ENCODE results near the gene PTPRJ. TPM values are rescaled to one million over a fixed set of nuclear protein-coding genes. Genes with fewer than 3 reads are reported as not detected.

Gene PTPRJ
- total RNA-seq, 1 donor from 2014 or later, result 24.3 TPM

DNA sequence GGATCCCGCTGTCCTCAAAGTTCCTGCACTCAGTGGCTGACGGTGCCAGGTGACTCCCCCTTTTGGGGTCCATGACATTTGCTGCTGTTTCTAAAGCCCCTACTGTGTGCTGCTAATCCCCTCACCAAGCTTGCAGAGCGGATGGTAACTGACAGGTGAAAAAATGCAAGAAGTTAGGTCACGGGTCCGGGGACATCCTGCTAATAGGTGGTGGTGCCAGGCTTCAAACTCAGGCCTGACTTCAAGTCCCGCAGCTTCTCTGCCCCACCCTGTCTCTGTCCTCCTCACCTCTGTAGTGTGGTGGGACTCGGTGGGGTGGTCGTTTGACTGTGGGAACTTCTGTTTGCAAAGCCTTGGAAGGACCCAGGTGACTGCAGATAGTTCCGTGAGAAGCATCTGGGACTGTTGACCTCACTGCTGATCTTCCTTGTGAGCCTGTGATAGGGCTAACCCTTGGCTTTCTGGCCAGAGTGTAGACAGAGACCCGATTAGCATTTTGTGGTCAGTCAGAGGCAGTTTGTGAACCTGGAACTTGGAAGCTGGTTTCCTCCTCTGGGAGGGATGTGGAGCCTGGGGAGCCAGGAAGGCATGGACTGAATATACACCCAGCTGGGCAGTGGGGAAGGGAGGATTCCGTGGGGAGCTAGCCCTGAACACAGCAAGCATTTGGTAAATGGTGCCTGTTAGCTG, 120.8 kb downstream of the PTPRJ start:
- no peak overlapping the region for H3K27ac Mint-ChIP-seq (ENCODE audit: unreplicated experiment)
- TF ChIP-seq, protein P1, sequence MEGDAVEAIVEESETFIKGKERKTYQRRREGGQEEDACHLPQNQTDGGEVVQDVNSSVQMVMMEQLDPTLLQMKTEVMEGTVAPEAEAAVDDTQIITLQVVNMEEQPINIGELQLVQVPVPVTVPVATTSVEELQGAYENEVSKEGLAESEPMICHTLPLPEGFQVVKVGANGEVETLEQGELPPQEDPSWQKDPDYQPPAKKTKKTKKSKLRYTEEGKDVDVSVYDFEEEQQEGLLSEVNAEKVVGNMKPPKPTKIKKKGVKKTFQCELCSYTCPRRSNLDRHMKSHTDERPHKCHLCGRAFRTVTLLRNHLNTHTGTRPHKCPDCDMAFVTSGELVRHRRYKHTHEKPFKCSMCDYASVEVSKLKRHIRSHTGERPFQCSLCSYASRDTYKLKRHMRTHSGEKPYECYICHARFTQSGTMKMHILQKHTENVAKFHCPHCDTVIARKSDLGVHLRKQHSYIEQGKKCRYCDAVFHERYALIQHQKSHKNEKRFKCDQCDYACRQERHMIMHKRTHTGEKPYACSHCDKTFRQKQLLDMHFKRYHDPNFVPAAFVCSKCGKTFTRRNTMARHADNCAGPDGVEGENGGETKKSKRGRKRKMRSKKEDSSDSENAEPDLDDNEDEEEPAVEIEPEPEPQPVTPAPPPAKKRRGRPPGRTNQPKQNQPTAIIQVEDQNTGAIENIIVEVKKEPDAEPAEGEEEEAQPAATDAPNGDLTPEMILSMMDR (conservative IDR thresholded peaks at IDR 0.05), result no peak
- H3K36me3 Mint-ChIP-seq (ENCODE audit: low read depth), result no peaks in the 10 kb centered on the region
- H3K4me1 Mint-ChIP-seq, result peaks cover 61% of the 10 kb centered on the region
- DNase-seq (ENCODE audit: low read depth, low spot score), result no peak
- H3K27me3 Mint-ChIP-seq (ENCODE audit: low read depth), result no peaks in the 10 kb centered on the region
- no peaks in the 10 kb centered on the region for H3K9me3 Mint-ChIP-seq
- H3K4me3 Mint-ChIP-seq, result peak overlapping the region; percentile 17

DNA sequence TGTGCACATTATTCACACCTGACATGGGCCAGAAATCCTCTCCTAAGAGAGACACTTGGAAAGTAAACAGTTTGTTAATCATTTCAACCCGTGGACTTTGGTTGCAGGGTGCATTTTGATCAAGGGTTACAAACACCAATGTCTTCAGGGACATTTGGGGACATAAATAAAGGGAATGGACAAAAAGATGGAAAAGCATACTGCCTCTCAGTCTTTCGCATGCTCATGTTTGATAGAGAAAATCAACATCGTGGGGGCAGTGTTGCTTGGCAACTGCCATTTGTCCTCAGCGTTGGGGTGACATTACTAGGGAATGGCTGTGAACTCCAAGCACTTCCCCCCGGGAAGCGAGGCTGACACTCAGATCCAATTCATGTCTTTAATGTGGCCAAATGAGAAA, 121.6 kb downstream of the PTPRJ start:
- Mint-ChIP-seq H3K27ac (ENCODE audit: unreplicated experiment) (no peak overlapping the region), H3K36me3 (ENCODE audit: low read depth) (no peaks in the 10 kb centered on the region), H3K4me3 (no peak overlapping the region), H3K9me3 (no peaks in the 10 kb centered on the region), H3K4me1 (peaks cover 57% of the 10 kb centered on the region), H3K27me3 (ENCODE audit: low read depth) (no peaks in the 10 kb centered on the region)
- DNase-seq (ENCODE audit: low read depth, low spot score), result no peak
- TF ChIP-seq, protein P1 (conservative IDR thresholded peaks at IDR 0.05), result no peak

GRCh38 chr11:48103621-48104567, 123.5 kb downstream of the PTPRJ start:
- TF ChIP-seq, protein P1 (conservative IDR thresholded peaks at IDR 0.05), result no peak
- H3K4me1 Mint-ChIP-seq, result peaks cover 68% of the 10 kb centered on the region
- H3K9me3 Mint-ChIP-seq, result no peaks in the 10 kb centered on the region
- no peak for DNase-seq (ENCODE audit: low read depth, low spot score)
- peak overlapping the region; percentile 59 for H3K4me3 Mint-ChIP-seq
- peak overlapping the region; percentile 98 for H3K27ac Mint-ChIP-seq (ENCODE audit: unreplicated experiment)
- no peaks in the 10 kb centered on the region for H3K36me3 Mint-ChIP-seq (ENCODE audit: low read depth)
- H3K27me3 Mint-ChIP-seq (ENCODE audit: low read depth), result no peaks in the 10 kb centered on the region

DNA sequence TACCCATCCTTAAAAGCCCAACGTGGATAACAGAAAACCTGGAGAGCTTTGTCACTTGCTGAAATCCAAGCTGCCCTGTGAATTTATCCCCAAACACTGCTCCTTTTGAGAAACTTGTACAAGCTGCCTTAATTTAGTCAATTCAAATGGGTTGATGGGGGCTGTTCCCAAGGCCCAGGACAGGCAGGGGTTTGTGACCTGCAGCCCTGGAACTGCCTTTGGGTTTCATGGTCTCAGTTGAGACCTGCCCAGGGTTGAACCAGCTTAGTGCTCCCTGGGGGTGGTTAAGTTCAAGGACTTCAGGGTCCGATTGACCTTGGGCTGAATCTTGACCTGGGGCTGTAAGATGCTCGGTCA, 124.2 kb downstream of the PTPRJ start:
- Mint-ChIP-seq H3K27ac (ENCODE audit: unreplicated experiment) (peak overlapping the region; percentile 45), H3K36me3 (ENCODE audit: low read depth) (no peaks in the 10 kb centered on the region), H3K9me3 (no peaks in the 10 kb centered on the region), H3K4me1 (peaks cover 70% of the 10 kb centered on the region), H3K4me3 (peak overlapping the region; percentile 59), H3K27me3 (ENCODE audit: low read depth) (no peaks in the 10 kb centered on the region)
- TF ChIP-seq, protein P1 (conservative IDR thresholded peaks at IDR 0.05), result no peak
- no peak for DNase-seq (ENCODE audit: low read depth, low spot score)

GRCh38 chr11:48105096-48105990, 125.0 kb downstream of the PTPRJ start:
- Mint-ChIP-seq H3K4me1 (peaks cover 73% of the 10 kb centered on the region), H3K4me3 (no peak overlapping the region), H3K9me3 (no peaks in the 10 kb centered on the region), H3K36me3 (ENCODE audit: low read depth) (no peaks in the 10 kb centered on the region), H3K27ac (ENCODE audit: unreplicated experiment) (no peak overlapping the region), H3K27me3 (ENCODE audit: low read depth) (no peaks in the 10 kb centered on the region)
- DNase-seq (ENCODE audit: low read depth, low spot score), result no peak
- TF ChIP-seq, protein P1 (conservative IDR thresholded peaks at IDR 0.05), result no peak
